ENCODE results near the gene PRR14L. TPM values are rescaled to one million over a fixed set of nuclear protein-coding genes. Genes with fewer than 3 reads are reported as not detected.
"Not testable (repeated sequence)": the region's sequence is repeated elsewhere in the genome, so short reads cannot be mapped to it uniquely, and the experiment has no call there.

Gene PRR14L
- total RNA-seq, 4 donors from 2014 or later = 22.8 to 28.4 (median 27.3) TPM

GRCh38 chr22:31773416-31773815 is 23.5 kb upstream of the PRR14L start:
- Histone ChIP-seq H3K36me3 (peaks cover 6 to 98% (median 30%) of the 10 kb centered on the region in 3 donors), H3K27ac (no peak overlapping the region), H3K4me1 (no peaks in the 10 kb centered on the region), H3K9me3 (no peaks in the 10 kb centered on the region), H3K4me3 (no peak overlapping the region), H3K27me3 (no peaks in the 10 kb centered on the region)
- WGBS, 2 donors = 89 to 90% methylated on average over 5 of the region's 5 CpGs
- DNase-seq (ENCODE audit: low spot score in 2 of 2) = no peak
- TF ChIP-seq EP300 (IDR thresholded peaks at IDR 0.05) (no peak), POLR2A (IDR thresholded peaks at IDR 0.05) (no peak)
- TF ChIP-seq, protein P1, sequence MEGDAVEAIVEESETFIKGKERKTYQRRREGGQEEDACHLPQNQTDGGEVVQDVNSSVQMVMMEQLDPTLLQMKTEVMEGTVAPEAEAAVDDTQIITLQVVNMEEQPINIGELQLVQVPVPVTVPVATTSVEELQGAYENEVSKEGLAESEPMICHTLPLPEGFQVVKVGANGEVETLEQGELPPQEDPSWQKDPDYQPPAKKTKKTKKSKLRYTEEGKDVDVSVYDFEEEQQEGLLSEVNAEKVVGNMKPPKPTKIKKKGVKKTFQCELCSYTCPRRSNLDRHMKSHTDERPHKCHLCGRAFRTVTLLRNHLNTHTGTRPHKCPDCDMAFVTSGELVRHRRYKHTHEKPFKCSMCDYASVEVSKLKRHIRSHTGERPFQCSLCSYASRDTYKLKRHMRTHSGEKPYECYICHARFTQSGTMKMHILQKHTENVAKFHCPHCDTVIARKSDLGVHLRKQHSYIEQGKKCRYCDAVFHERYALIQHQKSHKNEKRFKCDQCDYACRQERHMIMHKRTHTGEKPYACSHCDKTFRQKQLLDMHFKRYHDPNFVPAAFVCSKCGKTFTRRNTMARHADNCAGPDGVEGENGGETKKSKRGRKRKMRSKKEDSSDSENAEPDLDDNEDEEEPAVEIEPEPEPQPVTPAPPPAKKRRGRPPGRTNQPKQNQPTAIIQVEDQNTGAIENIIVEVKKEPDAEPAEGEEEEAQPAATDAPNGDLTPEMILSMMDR (IDR thresholded peaks at IDR 0.05) = no peak

- Histone ChIP-seq H3K36me3 (peaks cover 0 to 98% (median 24%) of the 10 kb centered on the region in 3 donors), H3K27ac (no peak overlapping the region), H3K9me3 (no peaks in the 10 kb centered on the region), H3K27me3 (no peaks in the 10 kb centered on the region), H3K4me1 (no peaks in the 10 kb centered on the region), H3K4me3 (no peak overlapping the region)
- no peak for DNase-seq (ENCODE audit: low spot score in 2 of 2)
- TF ChIP-seq, protein P1 (IDR thresholded peaks at IDR 0.05) = no peak
- no peak for TF ChIP-seq EP300 (IDR thresholded peaks at IDR 0.05)
- TF ChIP-seq POLR2A (IDR thresholded peaks at IDR 0.05) = no peak
- 95% methylated on average over 4 of the region's 4 CpGs for WGBS, 2 donors
Measured at GRCh38 chr22:31768422-31769059, 18.6 kb upstream of the PRR14L start.

GRCh38 chr22:31764785-31765184 is 14.9 kb upstream of the PRR14L start:
- TF ChIP-seq, protein P1 (IDR thresholded peaks at IDR 0.05) = no peak
- TF ChIP-seq POLR2A (IDR thresholded peaks at IDR 0.05) (no peak), EP300 (IDR thresholded peaks at IDR 0.05) (no peak)
- H3K4me1 ChIP-seq = no peaks in the 10 kb centered on the region
- WGBS, 2 donors = 97% methylated on average over 3 of the region's 3 CpGs
- H3K27ac ChIP-seq = no peak overlapping the region
- H3K4me3 ChIP-seq = no peak overlapping the region
- peaks cover 0 to 98% (median 12%) of the 10 kb centered on the region in 3 donors for H3K36me3 ChIP-seq
- DNase-seq (ENCODE audit: low spot score in 2 of 2) = no peak
- H3K27me3 ChIP-seq = no peaks in the 10 kb centered on the region
- H3K9me3 ChIP-seq = no peaks in the 10 kb centered on the region

- H3K9me3 ChIP-seq; H3K4me3 ChIP-seq; DNase-seq (ENCODE audit: low spot score in 2 of 2); H3K27me3 ChIP-seq; H3K27ac ChIP-seq: not testable (repeated sequence)
- H3K36me3 ChIP-seq = peaks cover 0 to 68% (median 0%) of the 10 kb centered on the region in 3 donors
- 91 to 97% methylated on average over 5 of the region's 5 CpGs for WGBS, 2 donors
- peaks cover 0 to 15% (median 7%) of the 10 kb centered on the region in 4 donors for H3K4me1 ChIP-seq
Measured at GRCh38 chr22:31758860-31759259, 8.9 kb upstream of the PRR14L start.

GRCh38 chr22:31757265-31757664 is 7.3 kb upstream of the PRR14L start:
- Histone ChIP-seq H3K27me3 (no peaks in the 10 kb centered on the region), H3K4me1 (peaks cover 0 to 26% (median 14%) of the 10 kb centered on the region in 4 donors), H3K36me3 (peaks cover 0 to 52% (median 0%) of the 10 kb centered on the region in 3 donors), H3K4me3 (no peak overlapping the region), H3K27ac (no peak overlapping the region), H3K9me3 (no peaks in the 10 kb centered on the region)
- WGBS, 2 donors = 66 to 82% methylated on average over 1 of the region's 1 CpG
- DNase-seq (ENCODE audit: low spot score in 2 of 2) = no peak
- TF ChIP-seq POLR2A (IDR thresholded peaks at IDR 0.05) = no peak
- TF ChIP-seq EP300 (IDR thresholded peaks at IDR 0.05) = no peak
- TF ChIP-seq, protein P1 (IDR thresholded peaks at IDR 0.05) = no peak
